Measurements from ENCODE around the gene PRKD3.

GRCh38 chr2:37276291-37276690 is 48.3 kb downstream of the PRKD3 start:
- TF ChIP-seq CTCF (IDR thresholded peaks at IDR 0.05; ENCODE audit: insufficient read depth, low read length, poor library complexity, severe bottlenecking) (no peak), EZH2phosphoT487 (conservative IDR thresholded peaks at IDR 0.05; ENCODE audit: low read length) (no peak)

Data from SU-DHL-6 (cell line).